OCI-M2 (cell line): ENCODE measurements around the gene KCNK13.
"Not testable (repeated sequence)": the region's sequence is repeated elsewhere in the genome, so short reads cannot be mapped to it uniquely, and the experiment has no call there.

Experiments used
- DNase-seq: peaks from one replicate; lab custom pipeline; 2025; ENCODE audit not compliant: unreplicated experiment; lab: John Stamatoyannopoulos, UW

KCNK13 gene

GRCh38 chr14:90060965-90061684 is 669 bp upstream of the KCNK13 start:
- DNase-seq: no peak

GRCh38 chr14:90062127-90062794 is 467 bp downstream of the KCNK13 start:
- DNase-seq: no peak

GRCh38 chr14:90062822-90063539 is 1.2 kb downstream of the KCNK13 start:
- no peak for DNase-seq

DNA sequence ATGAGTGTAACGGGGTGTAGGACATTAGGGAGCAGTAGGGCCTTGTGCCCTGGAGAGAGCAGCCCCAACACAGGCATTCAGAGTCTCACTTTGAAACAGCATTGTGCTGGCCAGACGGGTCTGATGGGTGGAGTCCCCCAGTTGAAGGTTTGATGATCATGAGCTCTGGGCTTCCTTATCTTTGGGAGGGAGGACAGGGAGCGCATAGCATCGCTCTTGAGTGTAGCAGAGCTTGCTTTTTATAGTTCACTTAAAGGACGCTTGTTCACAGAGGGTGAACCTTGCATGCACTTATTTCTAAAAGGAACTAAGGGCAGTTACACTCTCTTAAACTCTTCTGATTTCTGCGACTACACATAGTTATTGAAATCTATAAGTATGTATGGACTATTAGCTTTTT is 10.6 kb downstream of the KCNK13 start:
- DNase-seq: no peak

- DNase-seq: no peak
Measured at GRCh38 chr14:90079576-90079975, 17.8 kb downstream of the KCNK13 start.

DNA sequence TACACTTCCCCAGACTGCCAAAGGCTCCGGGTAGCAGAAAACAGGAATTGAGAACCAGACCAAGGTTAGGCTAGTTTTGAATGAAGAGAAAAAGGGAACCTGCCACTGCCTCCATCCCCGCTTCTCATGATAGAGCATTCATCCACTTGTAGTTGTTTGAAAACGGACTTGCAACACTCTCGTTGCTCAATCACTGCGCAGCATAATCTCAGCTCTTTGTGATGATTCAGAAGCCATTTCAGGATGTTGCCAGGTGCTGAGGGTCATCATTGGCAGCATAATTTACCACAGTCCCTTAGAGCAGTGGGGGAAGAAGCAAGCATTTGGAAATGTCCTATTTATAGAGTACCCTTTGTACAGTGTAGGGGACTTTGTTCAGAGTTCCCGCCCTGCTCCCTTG is 25.6 kb downstream of the KCNK13 start:
- no peak for DNase-seq

DNA sequence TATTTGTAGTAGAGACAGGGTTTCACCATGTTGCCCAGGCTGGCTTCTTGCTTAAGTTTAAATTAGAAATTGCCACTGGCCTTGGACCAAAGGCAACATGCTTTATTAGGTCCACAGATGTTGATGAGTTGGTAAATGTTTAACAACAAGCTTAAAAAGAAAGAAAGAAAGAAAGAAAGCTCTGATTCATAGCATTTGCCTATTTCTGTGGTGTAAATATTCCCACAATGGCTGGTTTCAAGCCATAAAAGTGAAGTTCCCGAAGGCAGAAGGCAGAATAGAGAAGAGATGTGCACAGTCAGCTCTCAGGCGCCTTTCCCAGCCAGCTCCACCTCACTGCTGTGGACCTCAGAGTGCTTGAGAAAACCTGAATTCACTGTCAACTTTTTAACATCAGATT is 26.4 kb downstream of the KCNK13 start:
- no peak for DNase-seq

GRCh38 chr14:90089486-90089885 is 27.7 kb downstream of the KCNK13 start:
- not testable (repeated sequence) for DNase-seq

DNA sequence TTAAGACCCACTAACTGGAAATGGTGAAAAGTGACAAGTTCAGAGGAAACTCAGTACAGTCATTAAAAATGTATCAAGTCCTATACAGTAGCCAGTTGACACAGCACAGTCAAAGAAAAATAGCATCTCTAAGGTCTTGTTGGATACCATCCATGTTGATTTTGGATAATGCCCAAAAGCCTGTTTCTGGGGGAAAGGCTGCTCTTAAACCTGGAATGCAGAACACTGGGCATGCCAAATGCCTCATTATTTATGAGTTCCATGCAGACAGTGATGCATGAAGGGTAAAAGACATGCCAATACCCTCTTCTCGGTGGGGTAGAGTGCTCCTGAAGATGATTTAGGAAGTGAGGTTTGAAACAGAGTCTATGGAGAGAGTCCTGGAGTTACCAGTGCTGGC is 29.6 kb downstream of the KCNK13 start:
- DNase-seq: no peak

DNA sequence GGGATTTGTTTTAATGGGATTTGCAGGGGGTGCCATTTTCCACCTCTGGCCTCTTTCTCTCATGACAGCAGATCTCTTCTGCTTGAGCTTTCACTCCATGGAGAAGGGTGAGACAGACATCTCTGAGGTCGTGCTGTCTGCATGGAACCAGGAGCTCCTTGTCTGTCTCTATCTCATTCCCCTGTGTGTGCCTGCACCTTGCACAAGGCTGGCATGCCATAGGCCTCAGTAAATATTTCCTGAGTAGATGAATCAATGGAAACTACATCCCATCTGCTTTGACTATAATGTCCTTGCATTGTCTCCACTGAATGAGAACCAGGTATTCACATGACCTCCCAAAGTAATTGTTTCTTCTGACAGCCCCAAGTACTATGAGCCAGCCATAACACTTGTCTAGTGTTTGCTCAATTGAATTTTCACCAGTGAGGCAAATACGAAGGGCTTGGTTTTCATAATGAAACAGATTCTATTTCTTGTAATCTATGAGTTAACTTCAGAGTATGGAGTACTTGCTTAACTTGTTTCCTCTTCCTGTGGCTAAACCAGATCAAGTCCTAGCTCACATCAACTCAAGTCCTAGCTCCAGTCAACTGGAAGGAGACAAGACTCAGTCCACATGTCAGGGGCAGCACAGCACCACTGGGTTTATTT is 32.3 kb downstream of the KCNK13 start:
- no peak for DNase-seq

GRCh38 chr14:90095096-90095495 is 33.3 kb downstream of the KCNK13 start:
- no peak for DNase-seq

- no peak for DNase-seq
Measured at GRCh38 chr14:90096566-90096965, 34.8 kb downstream of the KCNK13 start.

GRCh38 chr14:90103808-90104207 is 42.0 kb downstream of the KCNK13 start:
- DNase-seq: no peak

- no peak for DNase-seq
Measured at GRCh38 chr14:90105756-90106155, 44.0 kb downstream of the KCNK13 start.

DNA sequence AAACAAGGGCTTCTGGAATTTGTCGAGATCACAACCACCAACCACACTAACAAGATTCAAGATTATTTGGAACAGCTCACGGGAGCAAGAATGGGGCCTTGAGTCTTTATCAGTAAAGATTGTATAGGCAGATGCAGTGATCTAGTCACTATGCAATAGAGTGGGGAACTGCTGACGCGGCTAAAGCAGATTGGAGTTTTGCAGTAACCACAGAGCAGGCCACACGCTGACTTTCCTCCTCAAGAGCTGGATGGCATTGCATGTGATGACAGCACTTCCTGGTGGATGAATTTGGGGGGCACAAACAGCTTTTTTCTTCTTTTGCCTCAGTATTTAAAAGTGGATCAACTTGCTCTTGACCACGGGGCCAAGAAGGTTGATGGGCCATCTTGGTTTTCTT is 46.0 kb downstream of the KCNK13 start:
- no peak for DNase-seq

GRCh38 chr14:90109858-90110257 is 48.1 kb downstream of the KCNK13 start:
- DNase-seq: no peak

GRCh38 chr14:90111895-90112534 is 50.2 kb downstream of the KCNK13 start:
- DNase-seq: no peak

DNA sequence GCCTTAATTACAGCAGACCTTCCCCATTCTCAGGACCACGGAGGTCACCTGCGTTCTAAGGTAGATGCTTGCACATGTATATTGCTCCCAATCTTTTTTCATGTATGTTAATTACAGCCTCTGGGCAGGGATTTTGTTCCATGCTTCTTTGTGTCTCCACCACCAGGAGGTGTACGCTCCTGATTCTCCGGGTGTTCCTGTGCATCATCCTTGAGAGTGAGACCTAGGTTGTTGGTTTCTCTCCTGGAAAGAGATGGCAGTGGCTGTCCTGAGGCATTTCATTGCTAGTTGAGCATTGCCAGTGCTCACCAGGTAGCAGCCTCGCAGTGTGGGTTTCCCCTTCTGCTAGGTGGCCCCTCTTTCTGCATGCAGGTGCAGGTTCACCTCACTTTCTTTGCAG is 52.8 kb downstream of the KCNK13 start:
- no peak for DNase-seq

GRCh38 chr14:90115780-90116179 is 54.0 kb downstream of the KCNK13 start:
- DNase-seq: no peak

GRCh38 chr14:90116444-90116843 is 54.6 kb downstream of the KCNK13 start:
- no peak for DNase-seq

DNA sequence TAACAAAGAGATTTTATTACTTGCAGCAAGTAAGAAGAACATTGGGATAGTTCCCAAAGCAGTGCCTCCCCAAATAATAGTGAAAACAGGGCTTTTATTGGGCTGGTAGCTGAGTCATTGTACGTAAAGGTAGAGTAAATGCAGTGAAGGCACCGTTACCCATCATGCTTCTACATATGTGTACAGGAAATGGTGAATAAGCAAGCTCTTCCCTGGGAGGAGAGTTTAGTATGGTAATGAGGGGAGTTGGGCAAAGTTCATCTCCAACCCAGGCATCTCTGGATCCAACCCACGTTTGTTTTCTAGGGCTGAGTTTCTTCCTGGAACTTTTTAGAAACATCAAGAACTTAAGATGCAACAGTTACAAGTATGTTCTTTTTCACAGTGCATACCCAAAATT is 56.2 kb downstream of the KCNK13 start:
- no peak for DNase-seq
